ENCODE measurements around the gene DCAF12L2.
"Not testable (repeated sequence)": the region's sequence is repeated elsewhere in the genome, so short reads cannot be mapped to it uniquely, and the experiment has no call there.

DCAF12L2 gene

GRCh38 chrX:126165721-126166461 lies at the start of gene DCAF12L2:
TSS of gene DCAF12L2 (minus strand) at chrX:126166289. CDS start at chrX:126165924, 365 bp downstream.
- no peaks in the 10 kb centered on the region for H3K27me3 Mint-ChIP-seq
- no peaks in the 10 kb centered on the region for H3K4me1 Mint-ChIP-seq
- H3K36me3 Mint-ChIP-seq: no peaks in the 10 kb centered on the region
- ATAC-seq (ENCODE audit: low read depth) (no peak), DNase-seq (ENCODE audit: low spot score in 2 of 2) (no peak)
- H3K9me3 Mint-ChIP-seq: no peaks in the 10 kb centered on the region
- no peak within 1 kb of the TSS for H3K4me3 Mint-ChIP-seq
- H3K27ac Mint-ChIP-seq: no peak within 1 kb of the TSS

GRCh38 chrX:126190888-126191287 lies 24.8 kb upstream of the DCAF12L2 start:
- ATAC-seq (ENCODE audit: low read depth); DNase-seq (ENCODE audit: low spot score in 2 of 2); H3K36me3 Mint-ChIP-seq; H3K9me3 Mint-ChIP-seq; H3K4me3 Mint-ChIP-seq; H3K4me1 Mint-ChIP-seq; H3K27me3 Mint-ChIP-seq; H3K27ac Mint-ChIP-seq: not testable (repeated sequence)

- DNase-seq (ENCODE audit: low spot score in 2 of 2) (no peak), ATAC-seq (ENCODE audit: low read depth) (no peak)
- Mint-ChIP-seq H3K27me3 (no peaks in the 10 kb centered on the region), H3K36me3 (no peaks in the 10 kb centered on the region), H3K27ac (no peak overlapping the region), H3K4me1 (no peaks in the 10 kb centered on the region), H3K4me3 (no peak overlapping the region), H3K9me3 (no peaks in the 10 kb centered on the region)
Observed at GRCh38 chrX:126177133-126177840, 11.2 kb upstream of the DCAF12L2 start.

GRCh38 chrX:126170720-126171119 lies 4.6 kb upstream of the DCAF12L2 start:
- ATAC-seq (ENCODE audit: low read depth) (no peak), DNase-seq (ENCODE audit: low spot score in 2 of 2) (no peak)
- no peaks in the 10 kb centered on the region for H3K27me3 Mint-ChIP-seq
- H3K4me3 Mint-ChIP-seq: no peak overlapping the region
- H3K36me3 Mint-ChIP-seq: no peaks in the 10 kb centered on the region
- H3K9me3 Mint-ChIP-seq: no peaks in the 10 kb centered on the region
- H3K27ac Mint-ChIP-seq: no peak overlapping the region
- no peaks in the 10 kb centered on the region for H3K4me1 Mint-ChIP-seq

GRCh38 chrX:126167560-126167959 lies 1.5 kb upstream of the DCAF12L2 start:
- DNase-seq (ENCODE audit: low spot score in 2 of 2): no peak
- H3K9me3 Mint-ChIP-seq: no peaks in the 10 kb centered on the region
- no peak overlapping the region for H3K27ac Mint-ChIP-seq
- H3K4me1 Mint-ChIP-seq: no peaks in the 10 kb centered on the region
- no peaks in the 10 kb centered on the region for H3K36me3 Mint-ChIP-seq
- H3K4me3 Mint-ChIP-seq: no peak overlapping the region
- no peaks in the 10 kb centered on the region for H3K27me3 Mint-ChIP-seq
- no peak for ATAC-seq (ENCODE audit: low read depth)

- Mint-ChIP-seq H3K4me1 (no peaks in the 10 kb centered on the region), H3K27ac (no peak overlapping the region), H3K4me3 (no peak overlapping the region), H3K27me3 (no peaks in the 10 kb centered on the region), H3K36me3 (no peaks in the 10 kb centered on the region), H3K9me3 (no peaks in the 10 kb centered on the region)
- DNase-seq (ENCODE audit: low spot score in 2 of 2) (no peak), ATAC-seq (ENCODE audit: low read depth) (no peak)
Observed at GRCh38 chrX:126165401-126165720, 728 bp downstream of the DCAF12L2 start.

- H3K27me3 Mint-ChIP-seq: no peaks in the 10 kb centered on the region
- H3K4me1 Mint-ChIP-seq: no peaks in the 10 kb centered on the region
- no peak overlapping the region for H3K27ac Mint-ChIP-seq
- no peaks in the 10 kb centered on the region for H3K36me3 Mint-ChIP-seq
- no peaks in the 10 kb centered on the region for H3K9me3 Mint-ChIP-seq
- DNase-seq (ENCODE audit: low spot score in 2 of 2): no peak
- no peak overlapping the region for H3K4me3 Mint-ChIP-seq
- no peak for ATAC-seq (ENCODE audit: low read depth)
Observed at GRCh38 chrX:126164689-126165400, 1.2 kb downstream of the DCAF12L2 start.

- ATAC-seq (ENCODE audit: low read depth) (no peak), DNase-seq (ENCODE audit: low spot score in 2 of 2) (no peak)
- no peak overlapping the region for H3K4me3 Mint-ChIP-seq
- H3K9me3 Mint-ChIP-seq: no peaks in the 10 kb centered on the region
- no peaks in the 10 kb centered on the region for H3K4me1 Mint-ChIP-seq
- H3K27me3 Mint-ChIP-seq: no peaks in the 10 kb centered on the region
- no peak overlapping the region for H3K27ac Mint-ChIP-seq
- H3K36me3 Mint-ChIP-seq: no peaks in the 10 kb centered on the region
Observed at GRCh38 chrX:126164226-126164625, 1.9 kb downstream of the DCAF12L2 start.

GRCh38 chrX:126141014-126141413 lies 25.1 kb downstream of the DCAF12L2 start:
- ATAC-seq (ENCODE audit: low read depth) (no peak), DNase-seq (ENCODE audit: low spot score in 2 of 2) (no peak)
- no peaks in the 10 kb centered on the region for H3K4me1 Mint-ChIP-seq
- no peak overlapping the region for H3K27ac Mint-ChIP-seq
- H3K9me3 Mint-ChIP-seq: no peaks in the 10 kb centered on the region
- no peaks in the 10 kb centered on the region for H3K36me3 Mint-ChIP-seq
- no peak overlapping the region for H3K4me3 Mint-ChIP-seq
- no peaks in the 10 kb centered on the region for H3K27me3 Mint-ChIP-seq

- Mint-ChIP-seq H3K4me3 (no peak overlapping the region), H3K36me3 (no peaks in the 10 kb centered on the region), H3K27me3 (no peaks in the 10 kb centered on the region), H3K4me1 (no peaks in the 10 kb centered on the region), H3K27ac (no peak overlapping the region), H3K9me3 (peaks cover 2% of the 10 kb centered on the region)
- ATAC-seq (ENCODE audit: low read depth): no peak
- no peak for DNase-seq (ENCODE audit: low spot score in 2 of 2)
Observed at GRCh38 chrX:126137899-126138298, 28.2 kb downstream of the DCAF12L2 start.

- H3K4me1 Mint-ChIP-seq: no peaks in the 10 kb centered on the region
- no peaks in the 10 kb centered on the region for H3K27me3 Mint-ChIP-seq
- no peaks in the 10 kb centered on the region for H3K36me3 Mint-ChIP-seq
- DNase-seq (ENCODE audit: low spot score in 2 of 2): no peak
- no peak overlapping the region for H3K27ac Mint-ChIP-seq
- no peak overlapping the region for H3K4me3 Mint-ChIP-seq
- peaks cover 4% of the 10 kb centered on the region for H3K9me3 Mint-ChIP-seq
- ATAC-seq (ENCODE audit: low read depth): no peak
Observed at GRCh38 chrX:126124721-126125120, 41.4 kb downstream of the DCAF12L2 start.
